ENCODE data around the gene ZFYVE16. TPM values are rescaled to one million over a fixed set of nuclear protein-coding genes. Genes with fewer than 3 reads are reported as not detected.
"Not testable (repeated sequence)": the region's sequence is repeated elsewhere in the genome, so short reads cannot be mapped to it uniquely, and the experiment has no call there.

The ZFYVE16 gene
- total and polyA plus RNA-seq, 4 donors = 8.1 to 57.6 (median 28.9) TPM

- Histone ChIP-seq H3K4me1 (ENCODE audit: control insufficient read depth in 1 of 2, insufficient read depth in 2 of 2, low read length in 2 of 2) (no peaks in the 10 kb centered on the region), H3K4me3 (ENCODE audit: low read length in 2 of 2) (no peak overlapping the region), H3K9me3 (ENCODE audit: control insufficient read depth, low read length) (no peaks in the 10 kb centered on the region), H3K27me3 (ENCODE audit: control insufficient read depth in 1 of 2, insufficient read depth in 2 of 2, low read length in 1 of 2) (no peaks in the 10 kb centered on the region), H3K36me3 (ENCODE audit: control insufficient read depth in 1 of 2, insufficient read depth in 2 of 2, low read length in 1 of 2) (no peaks in the 10 kb centered on the region), H3K27ac (ENCODE audit: low read depth in 1 of 2, low read length in 2 of 2) (no peak overlapping the region)
- intact Hi-C loops (cut with DNase I) = no loop called here
- ATAC-seq (ENCODE audit: low FRiP score) (no peak), DNase-seq (no peak)
- 91 to 95% methylated on average over 3 of the region's 3 CpGs for WGBS, 2 donors
Observed at GRCh38 chr5:80491296-80491695, 83.4 kb downstream of the ZFYVE16 start.

- H3K9me3 ChIP-seq (ENCODE audit: control insufficient read depth, low read length) = no peaks in the 10 kb centered on the region
- intact Hi-C loops (cut with DNase I) = no loop called here
- WGBS, 2 donors = 92 to 95% methylated on average over 3 of the region's 3 CpGs
- H3K27ac ChIP-seq (ENCODE audit: low read depth in 1 of 2, low read length in 2 of 2) = no peak overlapping the region
- no peaks in the 10 kb centered on the region for H3K4me1 ChIP-seq (ENCODE audit: control insufficient read depth in 1 of 2, insufficient read depth in 2 of 2, low read length in 2 of 2)
- H3K36me3 ChIP-seq (ENCODE audit: control insufficient read depth in 1 of 2, insufficient read depth in 2 of 2, low read length in 1 of 2) = no peaks in the 10 kb centered on the region
- no peak for DNase-seq
- no peak for ATAC-seq (ENCODE audit: low FRiP score)
- H3K4me3 ChIP-seq (ENCODE audit: low read length in 2 of 2) = no peak overlapping the region
- no peaks in the 10 kb centered on the region for H3K27me3 ChIP-seq (ENCODE audit: control insufficient read depth in 1 of 2, insufficient read depth in 2 of 2, low read length in 1 of 2)
Observed at GRCh38 chr5:80492741-80493140, 84.9 kb downstream of the ZFYVE16 start.

- WGBS, 2 donors = 72 to 79% methylated on average over 7 of the region's 7 CpGs
- ATAC-seq (ENCODE audit: low FRiP score) = not testable (repeated sequence)
Observed at GRCh38 chr5:80493443-80493842, 85.6 kb downstream of the ZFYVE16 start.

GRCh38 chr5:80495891-80496290, 88.0 kb downstream of the ZFYVE16 start:
- intact Hi-C loops (cut with DNase I) = loop anchor here in 1 of 2 donors (2.0 kb wide), 1 partner anchor 13 kb away; no protein-coding TSS in a partner anchor
- Histone ChIP-seq H3K27me3 (ENCODE audit: control insufficient read depth in 1 of 2, insufficient read depth in 2 of 2, low read length in 1 of 2) (no peaks in the 10 kb centered on the region), H3K9me3 (ENCODE audit: control insufficient read depth, low read length) (no peaks in the 10 kb centered on the region), H3K4me3 (ENCODE audit: low read length in 2 of 2) (no peak overlapping the region), H3K36me3 (ENCODE audit: control insufficient read depth in 1 of 2, insufficient read depth in 2 of 2, low read length in 1 of 2) (no peaks in the 10 kb centered on the region), H3K4me1 (ENCODE audit: control insufficient read depth in 1 of 2, insufficient read depth in 2 of 2, low read length in 2 of 2) (no peaks in the 10 kb centered on the region), H3K27ac (ENCODE audit: low read depth in 1 of 2, low read length in 2 of 2) (no peak overlapping the region)
- 97 to 100% methylated on average over 2 of the region's 2 CpGs for WGBS, 2 donors
- no peak for ATAC-seq (ENCODE audit: low FRiP score)
- no peak for DNase-seq

More at GRCh38 chr5:80493443-80493842, 85.6 kb downstream of the ZFYVE16 start:
- H3K4me3 ChIP-seq (ENCODE audit: low read length in 2 of 2); H3K27ac ChIP-seq (ENCODE audit: low read depth in 1 of 2, low read length in 2 of 2); intact Hi-C loops (cut with DNase I); H3K9me3 ChIP-seq (ENCODE audit: control insufficient read depth, low read length); DNase-seq; H3K27me3 ChIP-seq (ENCODE audit: control insufficient read depth in 1 of 2, insufficient read depth in 2 of 2, low read length in 1 of 2); H3K4me1 ChIP-seq (ENCODE audit: control insufficient read depth in 1 of 2, insufficient read depth in 2 of 2, low read length in 2 of 2); H3K36me3 ChIP-seq (ENCODE audit: control insufficient read depth in 1 of 2, insufficient read depth in 2 of 2, low read length in 1 of 2): not testable (repeated sequence)

- no peak for ATAC-seq (ENCODE audit: low FRiP score)
- intact Hi-C loops (cut with DNase I) = no loop called here
Observed at GRCh38 chr5:80502800-80503199, 94.9 kb downstream of the ZFYVE16 start.

GRCh38 chr5:80503641-80504040, 95.8 kb downstream of the ZFYVE16 start:
- WGBS, 2 donors = 71 to 78% methylated on average over 1 of the region's 1 CpG
- H3K9me3 ChIP-seq (ENCODE audit: control insufficient read depth, low read length) = no peaks in the 10 kb centered on the region
- intact Hi-C loops (cut with DNase I) = no loop called here
- H3K27ac ChIP-seq (ENCODE audit: low read depth in 1 of 2, low read length in 2 of 2) = no peak overlapping the region
- no peaks in the 10 kb centered on the region for H3K27me3 ChIP-seq (ENCODE audit: control insufficient read depth in 1 of 2, insufficient read depth in 2 of 2, low read length in 1 of 2)
- no peak for ATAC-seq (ENCODE audit: low FRiP score)
- no peaks in the 10 kb centered on the region for H3K36me3 ChIP-seq (ENCODE audit: control insufficient read depth in 1 of 2, insufficient read depth in 2 of 2, low read length in 1 of 2)
- H3K4me1 ChIP-seq (ENCODE audit: control insufficient read depth in 1 of 2, insufficient read depth in 2 of 2, low read length in 2 of 2) = no peaks in the 10 kb centered on the region
- H3K4me3 ChIP-seq (ENCODE audit: low read length in 2 of 2) = no peak overlapping the region
- no peak for DNase-seq

More at GRCh38 chr5:80502800-80503199, 94.9 kb downstream of the ZFYVE16 start:
- no peaks in the 10 kb centered on the region for H3K9me3 ChIP-seq (ENCODE audit: control insufficient read depth, low read length)
- H3K27ac ChIP-seq (ENCODE audit: low read depth in 1 of 2, low read length in 2 of 2) = no peak overlapping the region
- DNase-seq = no peak
- no peak overlapping the region for H3K4me3 ChIP-seq (ENCODE audit: low read length in 2 of 2)
- no peaks in the 10 kb centered on the region for H3K27me3 ChIP-seq (ENCODE audit: control insufficient read depth in 1 of 2, insufficient read depth in 2 of 2, low read length in 1 of 2)
- H3K36me3 ChIP-seq (ENCODE audit: control insufficient read depth in 1 of 2, insufficient read depth in 2 of 2, low read length in 1 of 2) = no peaks in the 10 kb centered on the region
- 97 to 100% methylated on average over 2 of the region's 2 CpGs for WGBS, 2 donors
- no peaks in the 10 kb centered on the region for H3K4me1 ChIP-seq (ENCODE audit: control insufficient read depth in 1 of 2, insufficient read depth in 2 of 2, low read length in 2 of 2)

GRCh38 chr5:80504833-80505232, 97.0 kb downstream of the ZFYVE16 start:
- no peaks in the 10 kb centered on the region for H3K4me1 ChIP-seq (ENCODE audit: control insufficient read depth in 1 of 2, insufficient read depth in 2 of 2, low read length in 2 of 2)
- H3K4me3 ChIP-seq (ENCODE audit: low read length in 2 of 2) = no peak overlapping the region
- WGBS, 2 donors = 90 to 96% methylated on average over 1 of the region's 1 CpG
- DNase-seq (no peak), ATAC-seq (ENCODE audit: low FRiP score) (no peak)
- intact Hi-C loops (cut with DNase I) = no loop called here
- no peak overlapping the region for H3K27ac ChIP-seq (ENCODE audit: low read depth in 1 of 2, low read length in 2 of 2)
- no peaks in the 10 kb centered on the region for H3K27me3 ChIP-seq (ENCODE audit: control insufficient read depth in 1 of 2, insufficient read depth in 2 of 2, low read length in 1 of 2)
- H3K9me3 ChIP-seq (ENCODE audit: control insufficient read depth, low read length) = no peaks in the 10 kb centered on the region
- no peaks in the 10 kb centered on the region for H3K36me3 ChIP-seq (ENCODE audit: control insufficient read depth in 1 of 2, insufficient read depth in 2 of 2, low read length in 1 of 2)

GRCh38 chr5:80507663-80508062, 99.8 kb downstream of the ZFYVE16 start:
- Histone ChIP-seq H3K27ac (ENCODE audit: low read depth in 1 of 2, low read length in 2 of 2) (no peak overlapping the region), H3K4me1 (ENCODE audit: control insufficient read depth in 1 of 2, insufficient read depth in 2 of 2, low read length in 2 of 2) (peaks cover 0 to 2% of the 10 kb centered on the region in 2 donors), H3K4me3 (ENCODE audit: low read length in 2 of 2) (no peak overlapping the region), H3K36me3 (ENCODE audit: control insufficient read depth in 1 of 2, insufficient read depth in 2 of 2, low read length in 1 of 2) (no peaks in the 10 kb centered on the region), H3K9me3 (ENCODE audit: control insufficient read depth, low read length) (no peaks in the 10 kb centered on the region), H3K27me3 (ENCODE audit: control insufficient read depth in 1 of 2, insufficient read depth in 2 of 2, low read length in 1 of 2) (no peaks in the 10 kb centered on the region)
- DNase-seq (no peak), ATAC-seq (ENCODE audit: low FRiP score) (no peak)
- WGBS, 2 donors = 93 to 96% methylated on average over 3 of the region's 3 CpGs
- intact Hi-C loops (cut with DNase I) = loop anchor here in 1 of 2 donors (2.0 kb wide), 1 partner anchor 13 kb away; no protein-coding TSS in a partner anchor

- no peak for ATAC-seq (ENCODE audit: low FRiP score)
Observed at GRCh38 chr5:80508844-80509243, 101.0 kb downstream of the ZFYVE16 start.

More at GRCh38 chr5:80508844-80509243, 101.0 kb downstream of the ZFYVE16 start:
- Histone ChIP-seq H3K4me3 (ENCODE audit: low read length in 2 of 2) (no peak overlapping the region), H3K27me3 (ENCODE audit: control insufficient read depth in 1 of 2, insufficient read depth in 2 of 2, low read length in 1 of 2) (no peaks in the 10 kb centered on the region), H3K4me1 (ENCODE audit: control insufficient read depth in 1 of 2, insufficient read depth in 2 of 2, low read length in 2 of 2) (peaks cover 0 to 2% of the 10 kb centered on the region in 2 donors), H3K36me3 (ENCODE audit: control insufficient read depth in 1 of 2, insufficient read depth in 2 of 2, low read length in 1 of 2) (no peaks in the 10 kb centered on the region), H3K27ac (ENCODE audit: low read depth in 1 of 2, low read length in 2 of 2) (no peak overlapping the region), H3K9me3 (ENCODE audit: control insufficient read depth, low read length) (no peaks in the 10 kb centered on the region)
- intact Hi-C loops (cut with DNase I) = loop anchor here in 1 of 2 donors (2.0 kb wide), 1 partner anchor 14 kb away; no protein-coding TSS in a partner anchor
- WGBS, 2 donors = 93 to 95% methylated on average over 6 of the region's 6 CpGs
- DNase-seq = no peak
